ENCODE measurements around the gene TMPRSS7.

GRCh38 chr3:112109322-112109721, 74.8 kb downstream of the TMPRSS7 start:
- TF ChIP-seq CTCF (IDR thresholded peaks at IDR 0.05) (no peak), EZH2 (IDR thresholded peaks at IDR 0.05) (no peak)
